ENCODE measurements around the gene C10orf62.

C10orf62 gene

DNA sequence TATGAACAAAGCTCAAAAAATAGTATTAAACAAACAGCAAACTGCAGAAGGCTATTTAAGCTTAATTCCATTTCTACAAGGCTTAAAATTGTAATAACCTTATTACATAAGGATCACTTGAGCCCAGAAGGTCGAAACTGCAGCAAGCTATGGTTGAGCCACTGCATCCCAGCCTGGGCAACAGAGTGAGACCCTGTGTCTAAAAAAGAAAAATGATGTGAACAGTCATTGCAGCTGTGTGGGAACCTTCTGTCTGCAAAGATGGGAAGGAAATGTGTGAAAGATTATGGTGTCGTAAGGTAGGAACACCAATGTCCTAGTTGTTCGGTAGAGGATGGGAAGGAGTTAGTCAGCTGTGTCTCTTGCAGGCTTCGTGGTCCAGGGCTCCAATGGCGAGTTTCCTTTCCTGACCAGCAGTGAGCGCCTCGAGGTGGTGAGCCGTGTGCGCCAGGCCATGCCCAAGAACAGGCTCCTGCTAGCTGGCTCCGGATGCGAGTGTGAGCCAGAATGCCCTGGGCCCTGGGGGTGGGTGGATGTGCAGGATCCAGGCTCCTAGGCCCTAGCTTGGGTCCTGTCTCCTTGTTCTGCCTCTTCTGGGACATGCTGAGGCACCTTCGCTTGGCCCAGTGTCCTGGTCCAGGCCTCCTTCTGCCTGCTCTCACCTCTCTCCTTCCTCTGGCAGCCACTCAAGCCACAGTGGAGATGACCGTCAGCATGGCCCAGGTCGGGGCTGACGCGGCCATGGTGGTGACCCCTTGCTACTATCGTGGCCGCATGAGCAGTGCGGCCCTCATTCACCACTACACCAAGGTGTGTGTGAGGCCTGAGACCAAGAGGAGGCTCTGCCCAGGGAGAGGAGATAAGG lies 9.1 kb downstream of the C10orf62 start:
- TF ChIP-seq CTCF (conservative IDR thresholded peaks at IDR 0.05), result no peak
- no peak overlapping the region for H3K27ac ChIP-seq

- H3K27ac ChIP-seq, result no peak overlapping the region
- no peak for TF ChIP-seq CTCF (conservative IDR thresholded peaks at IDR 0.05)
These were observed 9.7 kb downstream of the C10orf62 start for GRCh38 chr10:97599272-97599619.

DNA sequence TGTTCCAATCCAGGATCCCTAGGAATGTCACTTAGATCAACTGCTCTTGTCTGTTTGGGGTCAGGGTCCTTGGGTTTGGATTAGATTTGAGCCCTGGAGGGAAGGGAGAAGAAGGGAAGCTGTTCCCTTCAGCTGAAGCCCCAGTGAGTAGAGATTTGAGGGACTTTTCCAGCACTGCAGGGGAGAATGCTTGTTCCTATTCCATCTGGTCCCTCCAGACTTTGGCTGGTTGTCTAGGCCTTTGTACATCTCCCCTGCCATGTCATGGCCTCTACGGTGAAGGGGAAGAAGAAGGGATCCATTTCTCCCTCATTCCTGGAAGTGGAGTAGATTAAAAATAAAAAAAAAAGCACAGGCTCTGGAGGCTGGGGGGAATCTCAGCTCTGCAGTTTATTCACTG lies 11.1 kb downstream of the C10orf62 start:
- TF ChIP-seq CTCF (conservative IDR thresholded peaks at IDR 0.05), result no peak
- no peak overlapping the region for H3K27ac ChIP-seq

DNA sequence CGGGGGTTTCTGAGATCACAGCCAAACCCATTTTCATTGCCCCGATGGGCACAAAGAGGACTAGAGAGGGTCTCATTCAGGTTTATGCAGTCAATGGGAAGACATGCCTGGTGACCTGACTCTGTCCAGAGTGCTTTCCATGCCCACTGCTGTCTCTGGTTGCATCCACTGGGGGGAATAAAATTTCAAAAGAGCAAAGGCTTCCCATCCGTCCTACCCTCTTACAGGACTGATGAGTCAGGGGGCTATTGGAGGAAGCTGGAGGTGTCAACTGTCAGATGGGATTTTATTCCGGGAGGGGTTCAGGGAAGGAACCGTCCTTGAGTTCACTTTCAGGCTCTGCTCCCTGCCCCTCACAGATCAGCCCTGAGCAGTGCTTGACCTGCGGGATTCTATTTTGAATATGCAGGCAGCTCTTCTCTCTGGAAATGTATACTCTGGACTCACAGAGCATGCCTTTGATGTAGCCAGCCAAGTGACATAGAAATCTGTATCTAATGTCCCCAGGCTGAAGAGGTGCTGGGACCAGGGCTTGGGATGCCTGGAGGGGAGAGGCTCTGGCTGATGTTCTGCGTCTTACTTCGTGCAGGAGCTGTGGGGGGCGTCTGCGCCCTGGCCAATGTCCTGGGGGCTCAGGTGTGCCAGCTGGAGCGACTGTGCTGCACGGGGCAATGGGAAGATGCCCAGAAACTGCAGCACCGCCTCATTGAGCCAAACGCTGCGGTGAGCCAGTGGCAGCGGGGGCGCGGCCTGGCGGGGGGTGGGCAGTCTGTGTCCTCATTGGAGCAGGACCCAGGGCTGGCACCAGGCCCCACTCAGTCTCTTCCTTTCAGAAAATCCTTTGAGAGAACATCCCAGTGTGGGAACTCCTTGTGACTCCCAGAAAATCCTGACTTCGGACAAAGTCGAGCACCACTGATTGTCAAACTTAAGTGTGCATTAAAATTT lies 12.0 kb downstream of the C10orf62 start:
- H3K27ac ChIP-seq, result no peak overlapping the region
- TF ChIP-seq CTCF (conservative IDR thresholded peaks at IDR 0.05), result no peak

GRCh38 chr10:97607095-97607636 lies 17.6 kb downstream of the C10orf62 start:
- no peak for TF ChIP-seq CTCF (conservative IDR thresholded peaks at IDR 0.05)
- H3K27ac ChIP-seq, result no peak overlapping the region

DNA sequence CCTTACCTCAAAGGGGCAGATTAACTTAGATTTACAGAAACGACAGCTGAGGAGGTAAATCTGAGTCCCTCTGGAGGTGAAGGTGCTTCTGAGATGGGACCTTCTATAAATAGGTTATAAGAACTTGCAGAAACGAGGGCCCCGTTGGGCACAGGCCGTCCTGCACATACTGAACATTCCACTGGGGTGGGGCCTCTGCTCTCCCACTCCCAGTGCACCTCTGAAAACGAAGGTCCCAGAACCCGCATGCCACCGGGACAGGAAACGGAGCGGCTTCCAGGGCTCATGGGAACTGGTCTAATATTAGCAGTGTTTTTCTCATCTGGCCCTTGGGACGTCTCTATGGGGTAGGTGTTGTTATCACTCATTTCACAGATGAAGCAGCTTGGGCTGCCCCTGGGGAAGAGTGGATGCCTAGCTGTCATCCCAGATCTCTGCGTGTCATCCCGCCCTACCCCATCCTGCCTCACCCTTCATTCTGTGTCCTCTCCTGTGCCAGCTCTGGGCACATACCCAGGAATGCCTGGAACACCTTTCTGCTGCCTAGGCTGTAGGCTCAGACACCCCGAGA lies 19.6 kb downstream of the C10orf62 start:
- no peak for TF ChIP-seq CTCF (conservative IDR thresholded peaks at IDR 0.05)
- no peak overlapping the region for H3K27ac ChIP-seq

DNA sequence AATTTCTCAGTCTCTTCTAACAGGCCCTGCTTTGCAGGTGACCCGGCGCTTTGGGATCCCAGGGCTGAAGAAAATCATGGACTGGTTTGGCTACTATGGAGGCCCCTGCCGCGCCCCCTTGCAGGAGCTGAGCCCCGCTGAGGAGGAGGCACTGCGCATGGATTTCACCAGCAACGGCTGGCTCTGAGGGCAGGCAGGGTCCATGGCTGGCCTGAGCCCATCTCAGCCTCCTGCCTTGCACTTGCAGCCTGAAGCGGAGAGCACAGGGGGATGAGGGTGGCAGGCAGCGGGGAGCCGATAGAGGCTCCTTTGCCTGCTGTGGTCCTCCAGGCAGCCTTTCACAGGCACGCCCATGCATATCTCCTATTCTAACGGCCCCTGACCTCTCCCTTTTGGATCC lies 22.0 kb downstream of the C10orf62 start:
- no peak for TF ChIP-seq CTCF (conservative IDR thresholded peaks at IDR 0.05)
- H3K27ac ChIP-seq, result no peak overlapping the region
